Activated CD8-positive, alpha-beta T cell treated with anti-CD3 and anti-CD28 coated beads for 36 hours (primary cell): ENCODE measurements around the gene RNASE7. TPM values are rescaled to one million over a fixed set of nuclear protein-coding genes. Genes with fewer than 3 reads are reported as not detected.
A peak's percentile ranks its signal among the peaks of the same experiment; 100 is the strongest.

Experiments used
- ATAC-seq: fragments of 200-7000 bp; cut with Tn5 transposase; one replicate; pipeline ENCODE4 v1.10.0; 2021; ENCODE audit warnings: mild to moderate bottlenecking, moderate library complexity
- CTCF ChIA-PET: fragments of 350-600 bp; sonication (Branson Sonifier 250); formaldehyde crosslinking; loops from one replicate; lab custom pipeline; 2021; ENCODE audit warnings: antibody characterized with exemption; lab: Charles Lee
- POLR2A ChIA-PET: fragments of 350-600 bp; sonication (Branson Sonifier 250); formaldehyde crosslinking; loops from one replicate; lab custom pipeline; 2021; ENCODE audit warnings: antibody characterized with exemption; lab: Charles Lee
- DNase-seq: peaks from one replicate; pipeline ENCODE4 v3.0.0-alpha.2; 2020
- H3K27ac Mint-ChIP-seq: one replicate; pipeline ENCODE4 v1.8.0; 2021; ENCODE audit warnings: mild to moderate bottlenecking, mixed read lengths
- H3K27me3 Mint-ChIP-seq: one replicate; pipeline ENCODE4 v1.8.0; 2021; ENCODE audit warnings: mixed read lengths
- H3K36me3 Mint-ChIP-seq: one replicate; pipeline ENCODE4 v1.8.0; 2021; ENCODE audit warnings: low read depth, mixed read lengths
- H3K4me1 Mint-ChIP-seq: one replicate; pipeline ENCODE4 v1.8.0; 2021; ENCODE audit warnings: low read depth, mixed read lengths
- H3K4me3 Mint-ChIP-seq: one replicate; pipeline ENCODE4 v1.8.0; 2021; ENCODE audit warnings: mild to moderate bottlenecking, moderate library complexity, mixed read lengths
- H3K9me3 Mint-ChIP-seq: one replicate; pipeline ENCODE4 v1.8.0; 2021; ENCODE audit warnings: mixed read lengths
- CTCF ChIP-seq: fragments of 200-600 bp; IDR thresholded peaks from one replicate; pipeline ENCODE4 v1.8.0; 2022; ENCODE audit warnings: antibody characterized with exemption, mild to moderate bottlenecking
- intact Hi-C: fragments of 100-400 bp; cut with micrococcal nuclease; formaldehyde crosslinking; loops from one replicate; pipeline ENCODE4 v1.10.0; 2022
- total RNA-seq, 2 experiments: library from RNA; stranded (reverse); gene quantifications; one replicate each; pipeline ENCODE4 v1.2.3, GENCODE V29; 2021

RNASE7 gene
- total RNA-seq, 2 experiments from 2014 or later: not detected

- DNase-seq: peak; percentile 20
- no peak for TF ChIP-seq CTCF
- no peaks in the 10 kb centered on the region for H3K4me1 Mint-ChIP-seq
- intact Hi-C loops: no loop called here
- H3K27me3 Mint-ChIP-seq: peaks cover 1% of the 10 kb centered on the region
- no peak overlapping the region for H3K27ac Mint-ChIP-seq
- CTCF ChIA-PET: interaction anchor here (1.0 kb wide), 1 partner anchor 40 kb away, joined by 4 read pairs; no protein-coding TSS in a partner anchor
- peak; percentile 72 for ATAC-seq
- H3K36me3 Mint-ChIP-seq: no peaks in the 10 kb centered on the region
- no peak overlapping the region for H3K4me3 Mint-ChIP-seq
- POLR2A ChIA-PET: interaction anchor here (1.1 kb wide), 1 partner anchor 16 kb away, joined by 3 read pairs; the partner anchor contains the start of gene ARHGEF40
- no peaks in the 10 kb centered on the region for H3K9me3 Mint-ChIP-seq
Observed at GRCh38 chr14:21054123-21054767, 12.1 kb downstream of the RNASE7 start.

GRCh38 chr14:21054768-21055145, 12.6 kb downstream of the RNASE7 start:
- intact Hi-C loops: no loop called here
- Mint-ChIP-seq H3K27me3 (peaks cover 2% of the 10 kb centered on the region), H3K27ac (no peak overlapping the region), H3K9me3 (no peaks in the 10 kb centered on the region), H3K4me3 (no peak overlapping the region), H3K4me1 (no peaks in the 10 kb centered on the region), H3K36me3 (no peaks in the 10 kb centered on the region)
- ATAC-seq (no peak), DNase-seq (no peak)
- TF ChIP-seq CTCF: no peak
- ChIA-PET CTCF (no interaction called here), POLR2A (no interaction called here)

GRCh38 chr14:21055432-21056117, 13.4 kb downstream of the RNASE7 start:
- Mint-ChIP-seq H3K27me3 (peaks cover 8% of the 10 kb centered on the region), H3K36me3 (no peaks in the 10 kb centered on the region), H3K9me3 (no peaks in the 10 kb centered on the region), H3K4me3 (no peak overlapping the region), H3K4me1 (no peaks in the 10 kb centered on the region), H3K27ac (no peak overlapping the region)
- ATAC-seq (no peak), DNase-seq (no peak)
- ChIA-PET CTCF (interaction anchor here (1.9 kb wide), 1 partner anchor 41 kb away, joined by 8 read pairs; no protein-coding TSS in a partner anchor), POLR2A (no interaction called here)
- intact Hi-C loops: no loop called here
- no peak for TF ChIP-seq CTCF

GRCh38 chr14:21056520-21057163, 14.5 kb downstream of the RNASE7 start:
- ChIA-PET CTCF (interaction anchor here (1.0 to 1.9 kb wide), 3 partner anchors 11 to 44 kb away, joined by 3 to 8 read pairs (median 5); no protein-coding TSS in a partner anchor), POLR2A (no interaction called here)
- DNase-seq: no peak
- intact Hi-C loops: no loop called here
- ATAC-seq: no peak
- Mint-ChIP-seq H3K27ac (no peak overlapping the region), H3K27me3 (peaks cover 11% of the 10 kb centered on the region), H3K36me3 (no peaks in the 10 kb centered on the region), H3K4me1 (no peaks in the 10 kb centered on the region), H3K4me3 (no peak overlapping the region), H3K9me3 (no peaks in the 10 kb centered on the region)
- TF ChIP-seq CTCF: no peak
